ENCODE results near the gene GALNT10.

GALNT10 gene

GRCh38 chr5:154293219-154293618 lies 102.7 kb downstream of the GALNT10 start:
- Histone ChIP-seq H3K36me3 (ENCODE audit: control insufficient read depth, insufficient read depth, low read length) (peaks cover 10% of the 10 kb centered on the region), H3K4me3 (replicated peaks; ENCODE audit: low read depth, low read length) (no peak overlapping the region), H3K27me3 (replicated peaks; ENCODE audit: control insufficient read depth, insufficient read depth, low read length) (no peaks in the 10 kb centered on the region)
- DNase-seq (ENCODE audit: extremely low read depth, insufficient read length) = no peak
- no peak for TF ChIP-seq CTCF (IDR thresholded peaks at IDR 0.05; ENCODE audit: insufficient read depth, low read length, poor library complexity, severe bottlenecking)

GRCh38 chr5:154295551-154295950 lies 105.0 kb downstream of the GALNT10 start:
- peaks cover 15% of the 10 kb centered on the region for H3K36me3 ChIP-seq (ENCODE audit: control insufficient read depth, insufficient read depth, low read length)
- no peak for TF ChIP-seq CTCF (IDR thresholded peaks at IDR 0.05; ENCODE audit: insufficient read depth, low read length, poor library complexity, severe bottlenecking)
- H3K4me3 ChIP-seq (replicated peaks; ENCODE audit: low read depth, low read length) = no peak overlapping the region
- no peaks in the 10 kb centered on the region for H3K27me3 ChIP-seq (replicated peaks; ENCODE audit: control insufficient read depth, insufficient read depth, low read length)
- no peak for DNase-seq (ENCODE audit: extremely low read depth, insufficient read length)

- Histone ChIP-seq H3K36me3 (ENCODE audit: control insufficient read depth, insufficient read depth, low read length) (peaks cover 15% of the 10 kb centered on the region), H3K27me3 (replicated peaks; ENCODE audit: control insufficient read depth, insufficient read depth, low read length) (no peaks in the 10 kb centered on the region), H3K4me3 (replicated peaks; ENCODE audit: low read depth, low read length) (no peak overlapping the region)
- no peak for TF ChIP-seq CTCF (IDR thresholded peaks at IDR 0.05; ENCODE audit: insufficient read depth, low read length, poor library complexity, severe bottlenecking)
- DNase-seq (ENCODE audit: extremely low read depth, insufficient read length) = no peak
Observed at GRCh38 chr5:154296525-154297159, 106.1 kb downstream of the GALNT10 start.

GRCh38 chr5:154298065-154298464 lies 107.5 kb downstream of the GALNT10 start:
- no peak overlapping the region for H3K4me3 ChIP-seq (replicated peaks; ENCODE audit: low read depth, low read length)
- H3K27me3 ChIP-seq (replicated peaks; ENCODE audit: control insufficient read depth, insufficient read depth, low read length) = no peaks in the 10 kb centered on the region
- DNase-seq (ENCODE audit: extremely low read depth, insufficient read length) = no peak
- TF ChIP-seq CTCF (IDR thresholded peaks at IDR 0.05; ENCODE audit: insufficient read depth, low read length, poor library complexity, severe bottlenecking) = no peak
- H3K36me3 ChIP-seq (ENCODE audit: control insufficient read depth, insufficient read depth, low read length) = peaks cover 22% of the 10 kb centered on the region

- H3K27me3 ChIP-seq (replicated peaks; ENCODE audit: control insufficient read depth, insufficient read depth, low read length) = no peaks in the 10 kb centered on the region
Observed at GRCh38 chr5:154300207-154300883, 109.8 kb downstream of the GALNT10 start.

More at GRCh38 chr5:154300207-154300883, 109.8 kb downstream of the GALNT10 start:
- peaks cover 23% of the 10 kb centered on the region for H3K36me3 ChIP-seq (ENCODE audit: control insufficient read depth, insufficient read depth, low read length)
- TF ChIP-seq CTCF (IDR thresholded peaks at IDR 0.05; ENCODE audit: insufficient read depth, low read length, poor library complexity, severe bottlenecking) = no peak
- no peak for DNase-seq (ENCODE audit: extremely low read depth, insufficient read length)
- H3K4me3 ChIP-seq (replicated peaks; ENCODE audit: low read depth, low read length) = no peak overlapping the region

Measured in GM06990 (cell line).